HG02852 (cell line): ENCODE data around the gene TIMM23.

Experiments used
- ATAC-seq: cut with Tn5 transposase; IDR thresholded peaks from one replicate; pipeline ENCODE4 v1.9.1; 2021; ENCODE audit warnings: mild to moderate bottlenecking, moderate library complexity; ENCODE audit not compliant: unreplicated experiment

Gene TIMM23

DNA sequence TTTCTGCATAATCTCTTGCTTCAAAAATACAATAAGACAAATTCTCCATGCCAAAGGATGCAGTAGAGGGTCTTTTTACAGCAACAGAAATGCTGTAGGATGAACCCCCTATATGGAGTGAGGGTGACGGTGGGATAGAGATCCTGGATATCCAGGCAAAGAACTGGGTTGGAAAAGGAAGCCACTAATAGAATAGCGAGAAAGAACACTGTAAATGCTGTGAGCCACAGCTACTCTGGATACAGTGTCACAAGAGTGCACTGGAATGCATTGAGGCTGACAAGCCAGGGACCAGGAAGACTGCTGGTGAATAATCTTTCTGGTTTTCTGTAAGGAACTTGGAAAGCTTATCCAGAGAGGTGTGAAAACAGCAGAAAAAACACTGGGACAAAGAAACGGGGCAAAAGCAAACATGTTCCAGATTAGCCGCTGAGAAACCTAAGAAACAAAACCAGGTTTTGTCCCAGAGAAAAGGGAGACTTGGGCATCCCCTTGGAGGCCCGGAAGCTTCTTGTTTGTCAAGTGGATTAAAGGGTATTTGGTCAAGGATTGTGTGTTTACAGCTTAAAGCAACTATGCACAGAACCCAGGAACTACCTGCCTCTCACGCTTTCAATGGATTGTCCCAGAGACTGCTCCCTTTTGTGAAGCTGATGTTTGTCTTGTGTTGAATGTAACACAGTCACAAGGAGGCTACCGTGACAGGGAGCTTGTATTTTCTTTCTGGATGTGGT is 79.9 kb downstream of the TIMM23 start:
- no peak for ATAC-seq

DNA sequence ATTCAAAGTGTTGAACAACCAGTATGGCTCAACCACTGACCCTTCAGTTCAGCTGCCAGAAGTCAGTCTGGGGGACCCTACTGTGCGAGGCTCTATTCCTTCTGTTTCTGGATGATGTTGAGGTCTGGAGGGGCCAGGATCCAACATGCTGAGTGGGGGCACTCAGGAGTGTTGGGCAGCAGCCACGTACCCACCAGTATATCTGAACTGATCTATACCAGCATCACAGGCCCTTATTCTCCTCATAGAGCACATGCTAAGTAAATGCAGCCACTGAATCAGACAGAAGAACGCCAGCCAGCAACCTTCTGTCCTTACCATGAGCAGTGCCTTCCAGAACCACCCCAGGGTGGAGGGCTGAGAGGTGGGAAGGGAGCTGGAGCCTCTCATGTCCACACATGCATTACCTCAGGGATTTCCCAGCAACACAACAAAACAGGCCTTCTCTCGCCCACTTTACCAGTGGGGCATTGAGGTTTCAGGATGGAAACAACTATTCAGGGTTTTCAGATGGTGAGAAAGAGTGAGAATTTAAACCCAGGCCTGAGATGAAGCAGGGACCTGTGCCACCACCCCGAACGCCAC is 80.6 kb downstream of the TIMM23 start:
- ATAC-seq = no peak
